GM12801 (cell line): Measurements from ENCODE around the gene AKAP8.

Experiments
- CTCF ChIP-seq: IDR thresholded peaks from one replicate; pipeline ENCODE4 v1.5.1; 2011; ENCODE audit warnings: control low read depth; ENCODE audit not compliant: insufficient read length; ENCODE audit errors: extremely low read depth

The AKAP8 gene

DNA sequence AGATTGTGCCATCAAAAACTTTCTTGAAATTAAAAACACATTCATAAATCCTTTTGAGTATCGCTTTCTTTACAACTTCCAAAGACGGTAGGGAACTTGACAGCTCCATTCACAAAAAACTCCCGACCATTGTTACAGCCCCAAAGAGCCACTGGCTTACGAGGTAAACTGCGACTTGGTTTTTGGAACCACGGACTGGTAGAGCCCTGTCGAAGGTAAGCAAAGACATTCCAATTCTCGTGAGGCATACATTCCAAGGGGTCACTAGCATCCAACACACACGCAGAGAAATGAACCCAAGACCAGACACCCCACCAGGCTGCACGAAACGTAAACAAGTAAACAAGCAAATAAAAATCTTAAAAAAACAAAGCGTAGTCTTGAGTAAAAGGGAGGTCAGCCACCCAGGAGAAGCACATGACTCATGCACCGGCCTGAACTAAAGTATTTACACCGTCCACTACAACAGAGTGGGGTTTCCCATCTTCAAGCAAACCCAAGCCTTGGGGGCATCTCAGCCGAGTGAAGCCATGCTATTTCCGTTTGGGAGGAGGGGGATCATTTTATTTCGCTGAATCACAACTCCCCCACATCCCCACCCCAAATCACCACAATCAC is 48.7 kb downstream of the AKAP8 start:
- TF ChIP-seq CTCF = no peak

DNA sequence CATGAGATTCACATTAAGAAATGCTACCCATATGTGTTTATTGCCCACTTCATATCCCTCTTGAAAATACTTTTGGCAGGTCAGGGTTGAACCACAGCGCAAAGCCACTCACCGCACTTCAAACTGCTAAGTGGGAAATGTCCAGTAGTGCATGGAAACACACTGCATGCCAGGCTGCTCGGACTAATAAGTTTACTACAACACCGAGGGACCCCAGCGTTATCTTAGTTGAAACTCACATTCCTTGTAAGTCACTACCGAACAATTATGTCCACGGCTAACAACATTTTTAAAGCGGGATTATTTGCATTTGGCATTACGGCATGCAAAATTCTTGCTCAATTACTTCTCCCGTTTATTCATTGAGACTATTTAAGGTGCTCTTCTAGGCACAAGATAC is 51.3 kb downstream of the AKAP8 start:
- TF ChIP-seq CTCF = no peak

- TF ChIP-seq CTCF = no peak
These were observed 54.6 kb downstream of the AKAP8 start for GRCh38 chr19:15324791-15325519.

DNA sequence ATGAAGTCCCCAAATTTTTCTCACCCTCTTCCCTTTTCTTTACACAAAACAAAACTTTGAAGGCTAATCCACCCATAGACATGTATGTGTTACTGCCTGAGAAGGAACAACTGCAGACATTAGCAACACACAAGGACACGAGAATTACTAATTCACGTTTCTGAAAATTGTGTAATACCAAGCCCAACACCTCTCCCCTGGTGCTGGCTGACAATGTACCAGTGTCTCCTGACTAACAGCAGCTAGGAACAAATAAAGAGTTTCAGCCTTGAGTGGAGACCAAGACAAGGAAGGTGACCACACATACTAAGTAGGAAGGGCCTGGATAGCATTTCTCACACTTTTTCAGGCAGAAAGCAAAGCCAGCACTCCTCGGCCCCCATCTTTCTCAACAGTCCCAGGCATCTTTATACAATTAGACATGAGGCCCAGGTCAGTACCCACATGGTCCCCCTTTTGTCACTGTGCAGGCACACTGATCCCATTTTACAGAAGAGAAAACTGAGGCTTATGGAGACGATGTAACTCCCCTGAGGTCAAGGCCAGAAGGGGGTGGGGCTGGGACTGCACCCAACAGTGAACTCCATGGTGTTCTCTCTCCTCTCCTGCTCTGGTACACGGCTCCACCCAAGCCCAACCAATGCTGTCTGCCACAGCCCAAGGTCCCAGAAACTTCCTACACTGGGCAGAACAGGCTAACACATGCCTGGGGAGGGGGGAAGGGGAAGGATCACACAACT is 55.9 kb downstream of the AKAP8 start:
- no peak for TF ChIP-seq CTCF

GRCh38 chr19:15321739-15322138 is 57.8 kb downstream of the AKAP8 start:
- no peak for TF ChIP-seq CTCF

- TF ChIP-seq CTCF = no peak
These were observed 59.5 kb downstream of the AKAP8 start for GRCh38 chr19:15320116-15320515.

- TF ChIP-seq CTCF = no peak
These were observed 61.3 kb downstream of the AKAP8 start for GRCh38 chr19:15318241-15318691.
